GM18505 (cell line): Measurements from ENCODE around the gene CHSY1.

Experiments
- ATAC-seq: cut with Tn5 transposase; IDR thresholded peaks from one replicate; pipeline ENCODE4 v1.9.1; 2021; ENCODE audit not compliant: unreplicated experiment
- POLR2A ChIP-seq: IDR thresholded peaks from 4 replicates; pipeline ENCODE4 v1.6.1; 2011; ENCODE audit warnings: borderline replicate concordance; ENCODE audit not compliant: insufficient read depth, insufficient read length; ENCODE audit errors: extremely low read depth

Gene CHSY1

GRCh38 chr15:101258238-101259144, 6.6 kb upstream of the CHSY1 start:
- TF ChIP-seq POLR2A = no peak
- no peak for ATAC-seq

DNA sequence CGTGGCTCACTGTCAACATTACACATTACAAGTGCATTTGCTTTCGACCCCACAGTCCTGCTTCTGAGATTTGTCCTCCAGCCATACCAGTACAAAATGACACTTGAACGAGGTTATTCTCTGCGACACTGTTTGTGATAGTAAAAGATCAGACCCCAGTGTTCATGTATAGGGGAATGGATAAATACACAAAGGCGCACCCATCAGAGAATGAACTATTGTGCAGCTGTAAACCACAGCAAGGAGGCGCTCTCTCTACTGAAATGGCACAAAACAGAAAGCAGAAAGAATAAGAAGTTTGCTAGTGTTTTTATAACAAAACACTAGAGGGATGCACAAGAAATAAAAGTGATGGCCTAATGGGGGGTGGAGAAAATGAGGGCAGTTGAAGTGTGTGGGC, 4.9 kb upstream of the CHSY1 start:
- TF ChIP-seq POLR2A = no peak

GRCh38 chr15:101255615-101256241, 3.9 kb upstream of the CHSY1 start:
- ATAC-seq = no peak
- TF ChIP-seq POLR2A = no peak

More for the DNA sequence above, 4.9 kb upstream of the CHSY1 start:
- ATAC-seq = no peak

DNA sequence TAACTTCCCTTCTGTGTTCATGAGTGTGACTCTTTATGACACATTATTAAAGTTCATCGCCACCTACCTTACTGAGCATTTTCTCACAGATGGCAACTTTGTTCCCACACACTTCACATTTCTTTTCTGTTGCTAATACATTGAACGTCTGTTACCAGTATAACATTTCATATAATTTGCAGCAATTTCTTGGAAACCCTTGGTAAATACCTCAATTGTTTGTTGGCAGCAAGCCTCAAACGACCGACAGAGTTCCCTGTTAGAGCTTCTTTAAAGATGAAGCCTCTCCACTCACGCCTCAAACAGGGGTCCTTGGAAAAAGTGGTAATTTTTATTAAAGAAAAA, 3.2 kb upstream of the CHSY1 start:
- ATAC-seq = no peak
- TF ChIP-seq POLR2A = no peak

- no peak for ATAC-seq
- no peak for TF ChIP-seq POLR2A
These were observed 2.6 kb upstream of the CHSY1 start for GRCh38 chr15:101254157-101255050.

DNA sequence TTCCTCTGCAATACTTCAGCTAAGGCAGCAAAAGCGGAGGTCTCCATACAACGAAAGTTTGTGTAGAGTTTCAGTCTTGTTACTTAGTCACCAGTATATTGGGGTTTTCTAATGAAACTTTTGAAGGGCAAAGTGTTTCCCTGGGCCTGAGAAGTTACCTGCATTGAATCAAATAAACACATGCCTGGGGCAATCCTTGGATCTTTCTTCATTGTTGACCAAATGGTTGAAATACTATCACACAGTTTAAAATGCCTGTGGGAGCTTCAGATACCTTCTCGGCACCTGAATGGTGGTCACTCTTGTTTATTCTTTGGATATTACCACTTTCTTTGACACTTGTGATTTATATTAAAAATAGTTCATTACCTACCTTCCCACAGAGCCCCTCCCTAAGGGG, 988 bp upstream of the CHSY1 start:
- no peak for ATAC-seq
- TF ChIP-seq POLR2A = no peak

GRCh38 chr15:101250873-101251829, 697 bp downstream of the CHSY1 start:
- peak; percentile 41 for ATAC-seq
- peak; percentile 15 for TF ChIP-seq POLR2A

- ATAC-seq = no peak
- TF ChIP-seq POLR2A = no peak
These were observed 1.5 kb downstream of the CHSY1 start for GRCh38 chr15:101250341-101250831.

DNA sequence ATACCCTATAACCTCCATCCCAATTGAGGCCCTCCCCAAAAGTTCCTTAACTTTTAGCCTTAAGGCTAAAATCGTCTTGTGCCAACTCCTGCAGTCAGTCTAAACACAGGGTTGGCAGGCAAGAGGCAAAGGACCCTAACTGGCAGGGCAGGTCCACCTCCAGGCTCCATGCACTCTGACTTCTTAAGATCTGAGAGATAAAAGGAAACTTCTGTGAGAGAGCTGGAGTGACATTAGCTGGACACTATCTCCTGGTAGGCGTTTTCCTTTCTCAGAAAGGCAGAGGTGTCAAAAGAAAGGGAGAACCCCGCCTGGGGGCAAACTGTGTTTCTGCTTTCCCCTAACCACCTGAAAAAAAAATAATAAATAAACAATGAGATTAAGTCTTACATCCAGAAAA, 3.6 kb downstream of the CHSY1 start:
- ATAC-seq = no peak
- no peak for TF ChIP-seq POLR2A

DNA sequence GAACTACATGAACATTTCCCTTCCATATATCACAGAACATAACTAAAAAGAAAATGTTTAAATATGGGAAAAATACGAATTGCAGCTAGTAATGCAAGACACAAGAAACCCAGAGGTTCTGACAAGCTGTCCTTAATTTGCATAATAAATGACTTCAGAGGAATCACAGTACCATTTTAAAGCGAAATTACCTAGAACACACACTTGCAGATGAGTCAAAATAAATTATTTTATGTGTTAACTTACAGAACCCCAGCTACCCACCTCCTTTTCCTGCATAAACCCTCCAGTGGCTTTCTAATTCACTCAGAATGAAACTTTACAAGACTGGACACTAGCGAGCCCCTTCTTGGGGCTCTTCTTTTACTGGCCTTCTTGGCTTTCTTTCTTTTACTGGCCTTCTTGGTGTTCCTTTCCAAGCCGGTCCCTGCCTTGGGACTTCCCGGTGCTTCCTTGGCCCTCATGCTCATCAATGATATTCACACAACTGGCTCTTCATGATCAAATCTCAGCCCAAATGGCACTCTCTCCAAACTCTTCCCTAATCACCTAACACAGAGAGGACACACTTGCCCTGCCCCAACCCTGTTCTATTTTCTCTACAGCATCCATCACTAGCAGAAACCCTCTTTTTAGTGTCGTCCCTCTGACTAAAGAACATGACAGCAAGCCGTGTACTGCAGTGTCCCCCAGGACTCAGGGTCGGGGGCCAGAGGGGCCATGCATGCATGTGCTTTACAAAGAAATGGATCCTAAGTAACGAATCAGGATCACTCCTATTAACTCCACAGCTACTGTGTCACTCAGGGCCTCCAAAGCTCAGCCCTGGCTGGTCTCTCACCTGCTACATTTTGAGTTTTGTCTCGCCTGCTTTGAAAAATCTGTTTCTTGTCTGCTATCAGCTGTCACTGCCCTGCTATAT, 4.8 kb downstream of the CHSY1 start:
- ATAC-seq = no peak
- TF ChIP-seq POLR2A = no peak

- no peak for TF ChIP-seq POLR2A
- ATAC-seq = no peak
These were observed 5.5 kb downstream of the CHSY1 start for GRCh38 chr15:101246391-101246790.
